CD4-positive, alpha-beta T cell treated with Interleukin-15 for 4 hours (primary cell): ENCODE data around the gene IL11RA.

Experiments
- DNase-seq: peaks from one replicate; pipeline ENCODE4 v3.0.0-alpha.2; 2020; ENCODE audit warnings: low spot score

Gene IL11RA

DNA sequence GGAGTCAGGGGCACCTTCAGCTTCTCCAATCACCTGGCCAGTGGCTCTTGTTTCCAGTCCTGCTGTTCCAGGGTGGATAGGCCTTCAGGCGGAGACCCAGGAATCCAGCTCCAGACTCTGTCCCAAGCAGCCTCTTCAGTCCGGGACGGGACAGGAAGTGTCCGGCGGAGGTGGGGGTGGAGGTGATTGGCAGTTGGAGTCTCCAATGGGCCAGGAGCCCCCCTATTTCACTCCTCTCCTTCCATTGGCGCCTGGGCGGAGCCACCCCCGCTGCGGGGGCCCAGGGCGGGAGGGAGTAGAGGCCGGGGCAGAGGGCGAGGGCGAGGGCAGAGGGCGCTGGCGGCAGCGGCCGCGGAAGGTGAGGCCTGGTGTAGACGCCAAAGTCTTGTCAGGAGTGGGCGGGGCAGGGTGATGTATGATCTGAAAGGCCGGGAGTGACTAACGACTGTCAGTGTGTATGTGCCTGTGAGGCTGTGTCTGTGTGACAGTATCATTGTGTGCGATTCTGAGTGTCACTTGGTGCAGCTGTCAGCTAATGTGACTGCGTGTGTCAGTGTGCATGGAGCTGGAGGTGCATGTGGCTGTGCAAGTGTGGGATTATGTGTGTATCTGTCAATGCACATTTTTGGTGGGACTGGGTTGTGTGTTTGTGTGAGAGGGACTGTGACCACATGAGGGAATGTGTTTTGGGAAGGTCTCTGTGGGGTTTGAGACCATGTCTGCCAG is at the start of gene IL11RA:
IL11RA (plus strand) TSS at position 310 of the 726 bp plus-strand sequence. CDS start 3,033 bp downstream, outside the sequence.
- DNase-seq: peak; percentile 63

DNA sequence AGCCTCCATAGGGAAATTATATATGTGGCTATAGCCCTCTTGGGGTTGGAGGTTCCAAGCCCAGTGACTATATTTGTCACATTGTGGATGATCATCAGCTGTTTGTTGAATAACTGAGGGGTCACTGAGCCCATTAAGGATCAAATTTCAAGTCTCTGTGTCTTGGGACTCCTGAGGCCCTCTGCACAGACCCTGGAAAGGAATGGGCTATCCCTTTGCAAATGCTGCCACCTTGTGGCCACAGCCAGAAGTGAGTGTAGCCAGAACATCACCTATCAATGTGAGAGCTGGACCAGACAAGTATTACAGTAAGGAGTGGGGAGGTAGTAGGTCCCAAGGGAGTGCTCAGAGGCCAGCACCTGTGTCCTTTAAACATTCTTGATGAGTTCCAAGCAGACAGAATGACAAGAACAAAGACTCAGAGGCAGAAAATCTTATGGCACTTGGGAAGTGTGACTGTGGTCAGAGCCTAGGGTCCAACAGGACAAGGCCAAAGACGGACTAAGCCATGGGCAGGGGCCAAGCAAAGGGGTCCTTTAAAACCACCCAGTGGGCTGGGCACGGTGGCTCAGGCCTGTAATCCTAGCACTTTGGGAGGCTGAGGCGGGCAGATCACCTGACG is 48.3 kb upstream of the IL11RA start:
- peak; percentile 84 for DNase-seq

DNA sequence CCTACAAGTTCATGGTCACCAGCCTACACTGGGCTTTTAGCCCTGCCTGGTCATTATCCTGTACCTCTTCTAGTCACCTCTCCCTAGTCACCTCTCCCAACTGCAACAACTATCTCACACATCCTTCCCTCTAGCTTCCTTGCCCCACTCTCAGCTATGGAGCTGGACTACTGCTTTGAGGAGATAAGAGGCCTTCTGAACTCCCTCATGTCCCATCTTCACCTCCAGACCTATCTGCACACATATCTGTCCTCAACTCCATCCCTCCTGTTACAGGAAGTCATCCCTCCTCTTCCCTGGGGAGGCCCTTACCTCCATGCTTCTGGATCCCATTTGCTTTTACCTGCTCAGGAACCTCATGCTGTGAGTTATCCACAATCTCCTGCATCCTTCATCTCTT is 45.8 kb upstream of the IL11RA start:
- DNase-seq: no peak

DNA sequence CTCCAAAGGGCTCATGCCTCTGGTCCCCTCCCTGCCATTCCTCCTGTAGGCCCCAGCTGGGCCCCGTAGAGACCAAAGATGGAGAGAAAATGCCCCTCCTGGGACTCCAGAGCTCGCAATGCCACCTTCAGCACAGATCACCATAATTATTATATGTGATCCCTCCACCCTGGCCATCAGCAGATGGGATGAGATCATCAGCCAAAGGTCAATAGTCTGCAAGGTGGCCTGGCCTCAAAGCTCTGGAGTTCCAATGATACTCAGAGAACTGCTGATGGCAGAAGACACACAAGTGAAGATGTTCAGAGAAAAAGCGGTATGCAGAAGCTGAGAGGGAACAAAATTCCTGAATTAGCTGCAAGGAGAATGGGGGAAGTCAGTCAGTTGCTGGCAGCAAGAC is 45.1 kb upstream of the IL11RA start:
- no peak for DNase-seq

DNA sequence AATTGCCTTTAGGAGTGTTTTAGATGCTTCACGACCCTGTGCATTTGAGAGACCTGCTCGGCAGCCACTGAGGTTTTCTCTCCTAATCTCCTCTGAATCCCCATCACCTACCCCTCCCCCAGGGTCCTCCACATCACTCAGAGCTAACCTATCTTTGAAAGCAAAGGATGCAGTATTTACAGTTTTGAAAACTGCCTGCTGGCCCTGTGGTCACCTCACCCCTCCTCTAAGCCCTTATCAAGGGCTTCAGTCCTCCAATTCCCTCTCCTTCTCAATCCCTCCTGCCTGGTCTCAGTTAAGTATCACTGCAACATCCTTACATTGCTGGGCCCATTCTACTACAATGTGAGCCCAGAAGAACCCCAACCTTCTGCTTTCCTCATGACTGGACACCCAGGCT is 44.7 kb upstream of the IL11RA start:
- no peak for DNase-seq

DNA sequence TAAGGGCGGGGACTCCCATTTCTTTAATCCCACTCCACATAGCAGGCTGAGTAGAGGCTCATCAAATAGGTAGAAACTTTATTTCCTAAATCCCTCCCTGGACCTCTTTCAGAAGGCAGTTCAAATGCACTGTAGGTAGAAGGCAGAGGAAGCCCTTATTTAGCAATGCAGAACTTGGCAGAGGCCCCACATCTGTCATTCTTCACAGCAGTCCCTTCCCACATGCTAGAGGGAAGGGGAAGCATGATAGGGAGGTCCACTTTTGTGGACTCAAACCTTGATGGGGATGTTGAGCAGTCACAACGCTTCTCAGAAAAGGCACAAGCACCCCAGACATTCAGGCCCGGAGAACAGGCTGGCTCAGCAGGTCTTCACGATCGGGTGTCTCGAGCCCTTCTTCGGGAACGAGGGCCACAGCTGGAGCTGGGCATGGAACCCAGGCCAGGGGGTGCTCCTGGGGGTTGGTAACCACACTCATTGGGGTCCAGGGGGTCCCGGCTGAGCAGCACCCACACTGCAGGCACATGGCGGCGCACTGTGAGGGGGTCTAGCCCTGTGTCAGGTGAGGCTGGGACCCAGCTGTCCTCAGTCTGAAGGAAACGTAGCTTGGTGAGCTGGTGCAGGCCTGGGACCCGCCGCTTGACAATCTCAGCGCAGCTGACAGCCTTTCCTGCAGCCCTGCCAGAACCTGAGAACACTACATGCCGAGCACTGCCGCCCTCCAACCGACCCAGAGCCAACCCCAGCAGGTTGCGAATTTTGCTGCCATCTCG is 41.4 kb upstream of the IL11RA start:
- no peak for DNase-seq

DNA sequence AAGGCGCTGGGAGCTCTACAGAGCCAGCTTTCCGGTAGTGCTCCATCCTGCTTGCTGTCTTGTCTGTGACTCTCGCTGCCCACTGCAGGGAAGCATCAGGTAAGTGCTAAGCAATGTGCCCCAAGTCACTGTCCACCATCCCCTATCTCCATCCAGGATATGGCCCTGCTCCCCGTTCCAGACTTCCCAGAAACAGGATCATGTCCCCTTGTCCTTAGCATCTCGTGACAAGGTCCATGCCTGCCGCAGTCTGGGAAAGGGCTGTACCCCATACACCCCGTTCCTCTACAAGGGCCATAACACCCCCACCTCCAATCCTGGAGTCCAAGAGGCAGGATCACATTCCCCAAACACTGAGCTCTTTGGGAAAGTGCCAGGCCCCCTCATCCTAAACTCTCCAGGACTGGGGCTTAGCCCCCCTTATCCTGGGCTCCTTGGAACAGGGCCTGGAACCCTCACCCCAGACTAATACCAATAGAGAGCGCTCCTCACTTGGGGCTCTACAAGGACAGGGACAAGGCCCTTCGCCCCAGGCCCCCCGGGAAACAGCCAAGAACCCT is 40.7 kb upstream of the IL11RA start:
- no peak for DNase-seq

DNA sequence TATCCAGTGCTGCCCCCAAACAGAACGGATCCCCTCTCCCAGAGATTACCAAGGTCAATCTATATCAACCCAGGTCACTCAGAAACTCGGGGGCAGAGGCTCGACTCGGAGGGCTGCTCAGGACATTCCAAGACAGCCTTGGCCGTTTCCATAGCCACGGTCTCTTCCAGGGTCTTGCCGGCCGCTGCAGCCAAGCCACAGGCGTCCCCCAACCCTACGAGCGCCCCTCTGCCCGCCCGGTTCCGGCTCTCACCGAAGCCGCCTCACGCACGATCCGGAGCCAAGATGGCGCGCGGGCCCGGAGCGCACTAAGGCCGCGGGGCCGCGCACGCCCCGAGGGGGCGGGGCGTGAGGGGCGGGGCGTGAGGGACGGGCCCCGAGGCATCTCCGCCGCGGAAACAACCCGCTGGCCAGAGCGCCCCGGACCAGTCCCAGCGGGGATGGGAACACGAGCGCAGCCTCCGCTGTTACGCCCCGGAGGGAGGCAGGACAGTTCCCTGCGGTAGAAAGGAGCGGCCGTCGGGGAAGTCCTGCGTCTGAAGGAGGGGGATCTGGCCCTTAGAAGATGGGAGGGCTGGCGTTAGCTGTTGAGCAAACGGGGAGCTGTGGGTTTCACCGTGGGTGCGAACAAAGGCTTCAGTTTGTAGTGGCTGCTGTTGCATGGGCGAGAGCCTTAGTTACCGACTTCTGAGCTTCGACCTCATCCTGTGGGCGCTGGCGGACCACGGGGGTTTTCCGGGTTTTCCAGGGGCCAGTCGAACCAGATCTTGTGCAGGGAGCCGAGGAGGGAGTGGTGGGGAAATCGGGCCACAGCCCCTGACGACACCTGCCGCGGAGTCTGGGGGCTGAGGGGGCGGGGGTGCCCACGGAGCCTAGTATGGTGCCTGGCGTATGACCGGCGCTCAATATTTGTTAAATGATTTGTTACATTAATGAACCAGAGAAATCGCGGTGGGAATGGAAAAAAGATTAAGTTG is 39.9 kb upstream of the IL11RA start, which contains the start of gene RPP25L:
RPP25L (minus strand) TSS at position 287 of the 977 bp plus-strand sequence. CDS start 801 bp downstream, outside the sequence.
- DNase-seq: peak; percentile 82

DNA sequence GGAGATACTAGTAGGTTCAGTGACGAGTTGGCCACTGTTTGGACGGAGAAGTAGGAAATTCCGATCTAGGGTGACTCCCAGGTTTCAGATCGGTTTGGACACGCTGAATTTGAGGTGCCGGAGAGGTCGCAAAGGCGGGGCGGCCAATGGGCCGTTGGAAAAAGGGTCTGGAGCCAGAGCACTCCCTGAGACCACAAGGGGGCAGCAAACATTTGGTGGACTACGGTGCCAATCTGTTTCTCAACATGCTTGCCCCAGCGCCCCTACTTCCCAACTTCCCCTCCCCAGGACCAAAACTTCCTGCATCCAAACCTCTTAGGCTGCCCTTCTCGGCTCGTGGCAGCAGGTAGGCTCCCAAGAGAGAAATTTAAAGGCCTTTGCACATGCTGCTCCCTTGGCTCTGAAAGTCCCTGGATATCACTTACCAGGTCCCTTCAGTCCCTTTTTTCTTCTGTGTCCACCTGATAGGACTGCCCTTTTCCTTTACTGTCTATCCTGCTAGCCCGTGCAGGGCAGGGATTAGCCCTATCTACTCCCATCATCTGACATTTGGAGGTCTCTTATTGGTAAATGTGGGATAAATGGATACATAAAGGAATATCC is 39.1 kb upstream of the IL11RA start:
- DNase-seq: peak; percentile 73

DNA sequence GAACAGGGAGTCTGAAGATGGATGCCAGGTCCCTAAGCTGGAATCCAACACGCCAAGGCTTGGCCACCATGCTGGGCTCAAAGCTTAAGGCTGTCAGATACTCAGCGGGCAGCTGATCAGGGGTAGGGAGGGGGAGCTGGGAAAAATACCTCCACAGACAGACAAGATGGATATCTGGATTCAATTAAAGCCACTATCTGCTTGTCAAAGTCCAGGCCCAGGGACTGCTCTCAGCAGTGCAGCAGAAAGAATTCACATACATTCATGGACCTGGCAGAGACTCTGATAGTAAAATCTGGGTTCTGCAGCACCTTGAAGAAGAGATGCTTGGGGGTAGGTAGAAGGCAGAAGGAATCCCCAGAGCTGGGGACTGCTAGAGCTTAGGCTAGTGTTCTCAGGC is 36.9 kb upstream of the IL11RA start:
- no peak for DNase-seq

DNA sequence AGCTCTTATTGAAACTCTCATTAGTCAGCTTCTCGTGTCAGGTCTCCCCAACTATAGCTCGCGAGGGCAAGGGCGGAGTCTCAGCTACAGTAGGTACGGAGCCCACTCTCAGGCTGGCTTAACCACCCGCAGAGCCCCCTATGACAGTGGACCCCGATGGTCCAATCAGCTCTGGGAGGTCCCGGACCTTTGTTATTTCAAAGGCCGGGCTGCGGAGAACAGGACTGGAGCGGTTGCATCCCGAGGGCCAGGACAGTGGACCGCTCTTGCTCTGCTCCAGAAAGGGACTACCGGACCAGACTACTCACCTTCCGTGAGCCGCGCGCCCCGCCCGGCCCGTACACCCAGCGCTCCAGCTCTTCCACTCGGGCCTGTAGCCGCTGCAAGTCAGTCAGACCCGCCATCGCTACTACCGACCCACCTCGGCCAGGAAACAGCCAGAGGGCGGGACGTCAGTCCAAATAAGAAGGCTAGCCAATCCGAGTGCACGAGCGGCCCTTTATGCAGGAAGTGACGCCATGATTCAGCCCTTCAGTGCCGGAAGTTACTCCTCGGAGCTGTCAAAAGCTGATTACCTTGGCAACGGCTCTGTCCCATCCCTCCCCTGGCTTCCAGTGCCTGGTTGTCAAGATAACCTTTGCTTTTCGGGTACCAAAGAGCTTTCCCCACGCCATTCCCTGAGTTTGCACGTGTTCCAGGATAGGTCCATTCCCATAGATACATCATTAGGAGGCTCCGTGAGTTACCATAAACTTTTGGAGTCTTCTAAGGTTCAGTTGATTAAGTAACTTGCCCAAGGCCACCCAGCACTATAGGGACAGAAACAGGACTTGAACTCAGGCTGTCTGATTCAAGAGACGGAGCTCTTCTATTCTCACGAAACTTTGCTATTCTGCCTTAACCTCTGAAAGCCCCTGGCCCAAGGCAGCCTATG is 31.7 kb upstream of the IL11RA start, which contains the start of gene DCTN3:
DCTN3 (minus strand) TSS at position 435 of the 934 bp plus-strand sequence; CDS start at position 404, 31 bp downstream.
- peak; percentile 93 for DNase-seq

DNA sequence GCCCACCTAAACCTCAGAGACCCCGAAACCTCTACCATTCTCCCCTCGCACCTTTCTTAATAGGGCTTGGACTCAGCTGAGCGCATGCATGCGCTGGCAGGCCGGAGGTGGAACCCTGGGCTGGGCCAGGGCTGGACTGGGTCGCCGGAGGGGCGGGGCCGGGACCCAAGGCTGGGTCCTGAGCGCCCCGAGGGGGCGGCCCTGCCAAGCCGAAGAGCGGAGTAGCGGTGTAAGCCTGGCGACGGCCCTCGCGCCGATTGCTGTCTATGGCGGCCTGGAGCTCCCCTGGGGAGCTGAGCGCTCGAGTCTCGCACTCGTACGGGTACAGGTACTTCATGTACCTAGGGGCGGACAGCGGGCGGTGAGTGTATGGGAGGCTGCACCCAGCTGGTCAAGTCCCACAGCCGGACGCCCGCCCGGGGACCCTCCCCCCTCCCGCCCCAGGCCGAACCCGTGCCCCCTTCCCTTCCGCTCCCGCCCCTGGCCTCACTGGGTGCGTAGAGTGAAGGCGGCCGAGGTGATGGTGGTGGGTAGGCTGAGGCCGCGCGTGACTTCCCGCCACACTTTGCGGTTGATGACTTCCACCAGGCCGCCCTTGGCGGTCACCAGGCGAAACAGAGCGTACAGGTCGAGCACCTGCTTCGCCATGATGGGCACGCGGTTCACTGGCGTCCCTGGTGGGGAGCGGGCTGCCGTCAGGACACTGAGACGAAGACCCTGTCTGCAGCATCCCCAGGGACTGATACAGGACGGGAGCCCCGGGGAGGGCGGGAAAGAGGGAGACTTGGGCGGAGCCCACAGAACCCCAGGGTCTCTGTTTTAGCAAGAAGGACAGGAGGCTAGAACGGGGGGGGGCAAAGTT is 28.4 kb upstream of the IL11RA start:
- no peak for DNase-seq

DNA sequence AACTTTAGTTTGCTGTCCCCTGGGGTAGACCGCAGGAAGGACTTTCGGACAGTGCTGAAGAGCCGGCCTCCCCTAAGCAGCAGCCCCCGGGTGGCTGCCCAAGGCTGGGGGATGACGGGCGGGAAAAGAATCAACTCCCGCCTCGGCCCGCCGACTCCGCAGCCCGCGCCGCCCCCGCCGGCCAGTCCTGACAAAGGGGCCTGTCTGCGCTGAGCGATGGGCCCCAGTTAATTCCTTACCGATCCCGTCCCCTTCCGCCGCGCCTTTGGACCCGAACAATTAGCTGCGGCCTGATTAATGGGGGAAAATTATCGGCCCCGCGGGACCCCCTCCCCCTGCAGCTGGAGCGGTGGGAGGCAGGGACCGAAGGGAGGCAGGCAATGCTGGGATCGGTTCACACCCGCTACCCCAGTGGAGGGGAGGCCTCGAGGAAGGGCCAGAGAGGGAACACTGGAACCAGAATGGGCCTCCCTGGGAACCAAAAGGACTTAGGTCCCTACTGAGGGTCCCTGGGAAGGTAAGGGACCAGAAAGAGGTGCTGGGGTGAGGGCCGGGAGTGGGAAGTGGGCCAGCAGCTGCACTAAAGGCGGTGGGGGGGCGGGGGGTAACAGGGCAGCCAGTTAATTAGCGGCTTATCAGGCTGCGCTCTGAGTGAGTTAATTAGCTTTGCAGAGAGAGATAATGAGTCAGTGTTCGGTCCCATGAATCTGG is 27.4 kb upstream of the IL11RA start:
- DNase-seq: no peak

DNA sequence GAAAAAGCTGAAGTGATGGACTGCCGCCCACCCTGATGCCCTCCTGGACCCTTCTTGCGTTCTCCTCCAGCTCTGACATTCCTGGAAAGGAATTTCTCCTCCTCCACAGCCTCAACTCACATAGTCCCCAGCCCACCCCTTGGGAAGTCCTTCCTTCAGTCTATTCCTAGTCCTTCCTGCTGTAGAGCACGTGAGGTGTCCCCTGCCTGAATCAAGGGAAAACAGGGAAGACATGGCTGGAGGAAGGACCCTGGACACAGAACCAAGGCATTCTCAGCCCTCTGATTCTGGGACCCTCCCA is 26.8 kb upstream of the IL11RA start:
- no peak for DNase-seq

DNA sequence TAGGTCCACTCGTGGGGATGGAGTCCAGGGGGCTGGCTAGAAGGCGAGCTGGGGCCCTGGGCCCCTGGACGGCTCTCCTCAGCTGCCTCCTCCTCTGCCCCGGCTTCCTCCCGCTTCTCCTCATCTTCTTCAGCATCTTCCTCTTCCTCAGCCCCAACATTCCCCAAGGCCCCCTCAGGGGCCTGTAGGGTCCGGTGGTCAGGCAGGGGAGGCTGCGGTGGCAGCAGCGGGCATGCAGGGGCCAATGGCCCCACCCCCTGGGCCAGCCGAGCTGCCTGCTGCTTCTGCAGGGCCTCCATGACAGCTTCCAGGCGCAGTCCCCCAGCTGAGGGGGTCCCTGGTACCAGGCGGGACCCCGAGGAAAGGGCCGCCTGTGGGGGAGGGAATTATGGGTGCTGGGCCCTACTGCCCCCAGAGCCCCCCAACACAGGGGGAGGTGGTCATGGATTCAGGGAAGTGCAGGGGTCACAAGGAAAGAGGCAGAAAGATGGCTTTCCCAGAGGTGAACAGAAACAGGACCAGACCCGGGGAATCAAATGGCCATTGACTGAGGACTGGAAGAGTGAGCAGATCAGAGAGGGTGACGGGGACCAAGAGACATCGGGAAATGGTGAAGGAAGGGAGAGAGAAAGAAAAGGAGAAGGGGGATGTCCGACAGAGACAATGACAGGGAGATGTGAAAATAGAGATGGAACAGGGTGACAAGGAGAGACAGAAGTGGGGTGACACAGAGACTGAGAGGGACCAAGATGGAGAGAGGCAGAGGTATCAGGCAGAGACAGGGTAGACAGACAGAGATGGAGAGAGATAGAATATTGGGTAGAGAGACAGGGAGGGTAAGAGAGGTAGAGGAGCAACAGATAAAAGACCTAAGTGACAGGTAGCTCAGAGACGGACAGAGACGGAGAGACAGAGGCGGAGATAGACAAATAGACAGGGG is 24.0 kb upstream of the IL11RA start:
- no peak for DNase-seq

DNA sequence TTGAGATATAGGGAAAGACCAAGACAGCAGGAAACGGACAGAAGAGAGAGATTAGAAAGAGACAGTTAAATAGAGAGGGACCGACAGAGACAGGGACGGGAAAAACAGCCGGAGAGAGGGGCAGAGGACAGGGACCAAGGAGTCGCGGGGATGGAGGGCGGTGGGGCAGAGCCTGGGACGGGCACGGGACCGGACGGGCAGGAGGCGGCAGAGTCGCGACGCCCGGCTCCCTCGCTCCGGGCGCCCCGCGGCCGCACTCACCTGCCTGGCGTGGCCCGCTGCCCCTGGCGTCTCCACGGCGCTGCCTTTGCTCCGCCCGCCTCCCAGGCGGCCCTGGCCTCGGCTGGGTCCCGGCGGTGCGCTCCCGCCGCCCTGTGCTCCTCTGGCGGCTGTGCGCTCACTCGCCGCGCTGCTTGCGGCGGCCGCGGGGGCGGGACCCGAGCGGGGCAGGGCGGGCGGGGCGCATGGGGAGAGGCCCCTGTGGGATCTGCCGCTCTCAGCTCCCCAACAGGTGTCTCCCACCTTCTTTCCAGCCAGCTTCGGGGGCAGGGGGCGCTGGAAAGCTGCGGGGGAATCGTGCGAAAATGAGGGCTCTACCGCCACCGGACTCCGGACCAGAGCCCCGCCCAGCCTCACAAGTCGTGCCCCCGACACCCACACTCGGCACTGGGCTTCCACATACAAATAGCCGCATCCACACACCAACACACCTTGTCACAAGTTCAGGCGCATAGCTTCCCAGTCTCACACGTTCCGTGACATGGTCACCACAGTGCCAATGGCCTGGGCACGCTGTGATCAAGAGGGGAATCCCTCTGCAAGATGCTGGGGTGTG is 23.1 kb upstream of the IL11RA start, which contains the start of gene ARID3C:
ARID3C (minus strand) TSS at position 411 of the 835 bp plus-strand sequence. CDS start 1,052 bp downstream, outside the sequence.
- peak; percentile 27 for DNase-seq
